Endothelial cell of umbilical vein (primary cell): ENCODE measurements around the gene ROPN1L. TPM values are rescaled to one million over a fixed set of nuclear protein-coding genes. Genes with fewer than 3 reads are reported as not detected.

Experiments used
- BruUV-seq: library from RNA; stranded (reverse); fragments of 400-500 nt; replicated peaks from 2 replicates; lab custom pipeline; 2021; lab: Mats Ljungman, UMichigan
- CTCF ChIA-PET: fragments of 300-600, 350-600 bp; sonication (Branson Sonifier 250); formaldehyde crosslinking; loops from one replicate; lab custom pipeline; 2021; ENCODE audit warnings: antibody characterized with exemption, inconsistent platforms; lab: Charles Lee
- POLR2A ChIA-PET: fragments of 300-600, 350-600 bp; sonication (Branson Sonifier 250); formaldehyde crosslinking; loops from one replicate; lab custom pipeline; 2021; ENCODE audit warnings: antibody characterized with exemption, inconsistent platforms; lab: Charles Lee
- DNase-seq: peaks from one replicate; pipeline ENCODE4 v3.0.0-alpha.2; 2011; ENCODE audit warnings: low read depth, low spot score
- FAIRE-seq: peaks from 2 replicates; lab custom pipeline; 2011; peaks lifted over from hg19 to GRCh38; lab: Jason Lieb, UNC
- H2AFZ ChIP-seq: 2 replicates; pipeline ENCODE4 v1.6.0; 2012; ENCODE audit warnings: low read depth, low read length, control low read depth, inconsistent platforms
- H3K27ac ChIP-seq: 2 replicates; pipeline ENCODE4 v1.5.1; 2011; ENCODE audit warnings: low read depth, mild to moderate bottlenecking, control low read depth, low read length, moderate library complexity; ENCODE audit not compliant: insufficient read depth
- H3K27me3 ChIP-seq, 2 experiments: 2 replicates each; pipeline versions ENCODE4 v1.6.0 to v1.6.1; 2011; ENCODE audit warnings: low read length in 2 of 2, mixed read lengths in 1 of 2; ENCODE audit not compliant: control insufficient read depth in 2 of 2, insufficient read depth in 2 of 2
- H3K36me3 ChIP-seq, 2 experiments: 2 replicates in 1 of 2; 3 replicates in 1 of 2; pipeline ENCODE4 v1.5.1; 2011; ENCODE audit warnings: low read length in 2 of 2, mild to moderate bottlenecking in 1 of 2, moderate library complexity in 1 of 2; ENCODE audit not compliant: control insufficient read depth in 2 of 2, insufficient read depth in 2 of 2; ENCODE audit errors: extremely low read depth in 1 of 2
- H3K4me1 ChIP-seq: 3 replicates; pipeline ENCODE4 v1.5.1; 2011; ENCODE audit warnings: mild to moderate bottlenecking, low read length; ENCODE audit not compliant: control insufficient read depth, insufficient read depth; ENCODE audit errors: extremely low read depth
- H3K4me2 ChIP-seq: 2 replicates; pipeline ENCODE4 v1.6.1; 2011; ENCODE audit warnings: low read length, control low read depth, mixed read lengths; ENCODE audit not compliant: insufficient read depth
- H3K4me3 ChIP-seq, 3 experiments: fragments of 200-600 bp in 1 of 3; sonication (generic), shearing (Covaris generic) in 1 of 3; replicated peaks in 1 of 3; 2 replicates each; pipeline ENCODE4 v1.5.1; 2011 to 2016; ENCODE audit warnings: control low read depth in 3 of 3, low read length in 3 of 3, mild to moderate bottlenecking in 2 of 3, inconsistent platforms in 1 of 3, low read depth in 1 of 3, moderate library complexity in 1 of 3; ENCODE audit not compliant: insufficient read depth in 1 of 3
- H3K79me2 ChIP-seq: 2 replicates; pipeline ENCODE4 v1.6.0; 2012; ENCODE audit warnings: low read length, inconsistent platforms; ENCODE audit not compliant: control insufficient read depth, insufficient read depth
- H3K9ac ChIP-seq: replicated peaks from 2 replicates; pipeline ENCODE3; 2011; ENCODE audit warnings: low read length, control low read depth; ENCODE audit not compliant: insufficient read depth; ENCODE audit errors: extremely low read depth
- H3K9me1 ChIP-seq: replicated peaks from 3 replicates; pipeline ENCODE4 v1.6.0; 2011; ENCODE audit warnings: mild to moderate bottlenecking, low read length; ENCODE audit not compliant: control insufficient read depth, insufficient read depth; ENCODE audit errors: extremely low read depth
- H3K9me3 ChIP-seq: replicated peaks from 2 replicates; pipeline ENCODE4 v1.5.1; 2012; ENCODE audit warnings: low read length, inconsistent platforms; ENCODE audit not compliant: control insufficient read depth, insufficient read depth
- H4K20me1 ChIP-seq: replicated peaks from 2 replicates; pipeline ENCODE3; 2011; ENCODE audit warnings: mild to moderate bottlenecking, low read length; ENCODE audit not compliant: control insufficient read depth, insufficient read depth; ENCODE audit errors: extremely low read depth
- FOS ChIP-seq: IDR thresholded peaks from 2 replicates; pipeline ENCODE4 v1.6.1; 2011; ENCODE audit warnings: mild to moderate bottlenecking, low read length, moderate library complexity, borderline replicate concordance; ENCODE audit not compliant: insufficient read depth
- GATA2 ChIP-seq: IDR thresholded peaks from 2 replicates; pipeline ENCODE4 v1.7.0; 2011; ENCODE audit warnings: low read depth, mild to moderate bottlenecking, moderate library complexity, mixed read lengths, low read length; ENCODE audit not compliant: insufficient read length, insufficient read depth
- JUN ChIP-seq: IDR thresholded peaks from 2 replicates; pipeline ENCODE4 v1.6.1; 2011; ENCODE audit warnings: borderline replicate concordance, low read depth; ENCODE audit not compliant: insufficient read length, insufficient read depth
- MYC ChIP-seq: IDR thresholded peaks from one replicate; pipeline ENCODE4 v1.6.1; 2011; ENCODE audit warnings: mild to moderate bottlenecking, low read depth, low read length
- POLR2A ChIP-seq: IDR thresholded peaks from 2 replicates; pipeline ENCODE4 v1.6.1; 2012; ENCODE audit warnings: low read depth, mild to moderate bottlenecking, control low read depth, low read length
- POLR2AphosphoS5 ChIP-seq: IDR thresholded peaks from 2 replicates; pipeline ENCODE4 v1.6.1; 2012; ENCODE audit warnings: low read depth, mild to moderate bottlenecking, control low read depth, low read length, moderate library complexity; ENCODE audit not compliant: insufficient read depth
- dilution Hi-C: fragments of 300-500 bp; cut with MboI; formaldehyde crosslinking; loops from one replicate; pipeline ENCODE4 v1.15.0; 2019; ENCODE audit warnings: low sequenced_read_pairs; ENCODE audit not compliant: extremely low pct_ligation_motif_present
- intact Hi-C: fragments of 100-400 bp; cut with micrococcal nuclease; formaldehyde crosslinking; loops from one replicate; pipeline ENCODE4 v1.10.0; 2022
- polyA plus RNA-seq, 4 experiments: library from polyadenylated mRNA; depleted of rRNA in 3 of 4; stranded (reverse) in 3 of 4; unstranded in 1 of 4; fragments of >200 nt; gene quantifications; 2 replicates each; pipeline versions ENCODE4 v1.2.1 to v1.2.3, GENCODE V29; 2011 to 2012; ENCODE audit warnings: missing spikeins in 1 of 4
- total RNA-seq: library from RNA; stranded (reverse); gene quantifications from 2 replicates; pipeline ENCODE4 v1.2.3, GENCODE V29; 2021
- TF ChIP-seq, protein P1 (sequence below), 2 donors: IDR thresholded peaks; 1 replicate in 1 of 2; 2 replicates in 1 of 2; pipeline ENCODE4 v1.5.1; 2011; ENCODE audit warnings: low read length in 2 of 2, mild to moderate bottlenecking in 2 of 2, moderate library complexity in 2 of 2, control low read depth in 1 of 2, inconsistent platforms in 1 of 2, low read depth in 1 of 2; ENCODE audit not compliant: insufficient read depth in 1 of 2; ENCODE audit errors: extremely low read depth in 1 of 2
- TF ChIP-seq, protein P2 (sequence below): IDR thresholded peaks from 2 replicates; pipeline ENCODE4 v1.6.1; 2011; ENCODE audit not compliant: insufficient read depth, insufficient read length

ROPN1L gene
- total and polyA plus RNA-seq, 2 donors (not counting 3 experiments of a cell fraction or from before 2014, with no cell fraction given) = 0.30 to 0.60 TPM

DNA sequence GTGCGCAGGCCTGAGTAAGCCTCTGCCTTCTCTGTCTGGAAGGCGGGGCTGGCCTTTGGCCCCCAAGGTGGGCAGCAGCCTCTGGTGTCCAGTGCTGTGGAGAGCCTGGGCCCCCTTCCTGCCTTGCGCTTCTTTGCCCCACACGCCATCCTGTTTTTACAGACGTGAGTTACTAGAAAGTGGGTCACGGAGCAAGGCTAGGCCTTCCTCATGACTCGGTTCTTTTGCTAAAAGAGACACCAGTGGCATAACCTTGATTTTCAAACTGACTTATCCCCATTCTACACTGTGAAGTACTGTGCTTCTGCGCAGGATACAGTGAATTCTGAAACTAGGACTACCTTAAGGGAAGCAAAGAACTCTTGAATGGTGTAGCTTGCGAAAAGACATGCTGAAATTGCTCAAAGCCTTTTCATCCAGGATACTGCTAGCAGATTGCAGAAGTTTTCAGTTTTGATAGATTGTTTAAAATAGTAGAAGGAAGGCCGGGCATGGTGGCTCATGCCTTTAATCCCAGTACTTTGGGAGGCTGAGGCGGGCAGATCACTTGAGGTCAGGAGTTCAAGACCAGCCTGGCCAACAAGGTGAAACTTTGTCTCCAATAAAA lies 7.2 kb downstream of the ROPN1L start:
- BruUV-seq = no TSS peak
- ChIA-PET POLR2A (no interaction called here), CTCF (interaction anchor here (1.5 to 9.7 kb wide), 2 partner anchors 69 to 179 kb away, joined by 3 to 283 read pairs; no protein-coding TSS in a partner anchor)
- no peak overlapping the region for H3K9ac ChIP-seq
- no peak for TF ChIP-seq FOS
- no peak for TF ChIP-seq POLR2A
- TF ChIP-seq, protein P1, sequence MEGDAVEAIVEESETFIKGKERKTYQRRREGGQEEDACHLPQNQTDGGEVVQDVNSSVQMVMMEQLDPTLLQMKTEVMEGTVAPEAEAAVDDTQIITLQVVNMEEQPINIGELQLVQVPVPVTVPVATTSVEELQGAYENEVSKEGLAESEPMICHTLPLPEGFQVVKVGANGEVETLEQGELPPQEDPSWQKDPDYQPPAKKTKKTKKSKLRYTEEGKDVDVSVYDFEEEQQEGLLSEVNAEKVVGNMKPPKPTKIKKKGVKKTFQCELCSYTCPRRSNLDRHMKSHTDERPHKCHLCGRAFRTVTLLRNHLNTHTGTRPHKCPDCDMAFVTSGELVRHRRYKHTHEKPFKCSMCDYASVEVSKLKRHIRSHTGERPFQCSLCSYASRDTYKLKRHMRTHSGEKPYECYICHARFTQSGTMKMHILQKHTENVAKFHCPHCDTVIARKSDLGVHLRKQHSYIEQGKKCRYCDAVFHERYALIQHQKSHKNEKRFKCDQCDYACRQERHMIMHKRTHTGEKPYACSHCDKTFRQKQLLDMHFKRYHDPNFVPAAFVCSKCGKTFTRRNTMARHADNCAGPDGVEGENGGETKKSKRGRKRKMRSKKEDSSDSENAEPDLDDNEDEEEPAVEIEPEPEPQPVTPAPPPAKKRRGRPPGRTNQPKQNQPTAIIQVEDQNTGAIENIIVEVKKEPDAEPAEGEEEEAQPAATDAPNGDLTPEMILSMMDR (IDR thresholded peaks at IDR 0.05; ENCODE audit: extremely low read depth in 1 of 2, insufficient read depth in 1 of 2, low read depth in 1 of 2, low read length in 2 of 2) = no peak
- TF ChIP-seq, protein P2, sequence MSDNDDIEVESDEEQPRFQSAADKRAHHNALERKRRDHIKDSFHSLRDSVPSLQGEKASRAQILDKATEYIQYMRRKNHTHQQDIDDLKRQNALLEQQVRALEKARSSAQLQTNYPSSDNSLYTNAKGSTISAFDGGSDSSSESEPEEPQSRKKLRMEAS = no peak
- no peak for TF ChIP-seq GATA2
- no peak for TF ChIP-seq POLR2AphosphoS5
- TF ChIP-seq MYC = no peak
- no peak for TF ChIP-seq JUN
- no peaks in the 10 kb centered on the region for H3K27me3 ChIP-seq
- H3K79me2 ChIP-seq = no peaks in the 10 kb centered on the region
- dilution Hi-C loops = no loop called here
- DNase-seq (no peak), FAIRE-seq (no peak)
- no peaks in the 10 kb centered on the region for H4K20me1 ChIP-seq
- intact Hi-C loops = no loop called here
- peaks cover 9% of the 10 kb centered on the region for H3K4me1 ChIP-seq
- no peak overlapping the region for H3K27ac ChIP-seq
- H3K9me1 ChIP-seq = no peaks in the 10 kb centered on the region
- H3K4me3 ChIP-seq = no peak overlapping the region
- no peak overlapping the region for H3K4me2 ChIP-seq
- H3K9me3 ChIP-seq = no peaks in the 10 kb centered on the region
- no peaks in the 10 kb centered on the region for H3K36me3 ChIP-seq
- no peak overlapping the region for H2AFZ ChIP-seq
